Effector memory CD4-positive, alpha-beta T cell (primary cell): Measurements from ENCODE around the gene PRKG1.
"Not testable (repeated sequence)": the region's sequence is repeated elsewhere in the genome, so short reads cannot be mapped to it uniquely, and the experiment has no call there.

Experiments
- DNase-seq, 3 donors: peaks; one replicate each; pipeline ENCODE4 v3.0.0-alpha.2; 2020
- H3K27ac ChIP-seq: 2 replicates; pipeline ENCODE4 v1.7.0; 2013; ENCODE audit warnings: mild to moderate bottlenecking, low read length, moderate library complexity; ENCODE audit not compliant: insufficient read depth, poor library complexity, severe bottlenecking
- H3K27me3 ChIP-seq: replicated peaks from 2 replicates; pipeline ENCODE4 v1.7.0; 2013; ENCODE audit warnings: mild to moderate bottlenecking, low read length; ENCODE audit not compliant: insufficient read depth, control insufficient read depth, poor library complexity, severe bottlenecking
- H3K36me3 ChIP-seq: 2 replicates; pipeline ENCODE4 v1.7.0; 2013; ENCODE audit warnings: mild to moderate bottlenecking, low read length, moderate library complexity; ENCODE audit not compliant: control insufficient read depth, insufficient read depth
- H3K4me1 ChIP-seq: 2 replicates; pipeline ENCODE4 v1.7.0; 2013; ENCODE audit warnings: low read length, mild to moderate bottlenecking; ENCODE audit not compliant: control insufficient read depth, insufficient read depth, poor library complexity, severe bottlenecking
- H3K4me3 ChIP-seq: 2 replicates; pipeline ENCODE4 v1.7.0; 2013; ENCODE audit warnings: low read length, low read depth, mild to moderate bottlenecking; ENCODE audit not compliant: insufficient read depth, poor library complexity, severe bottlenecking
- H3K9me3 ChIP-seq: 2 replicates; pipeline ENCODE4 v1.7.0; 2013; ENCODE audit warnings: mild to moderate bottlenecking, low read length, moderate library complexity; ENCODE audit not compliant: control insufficient read depth

The PRKG1 gene

GRCh38 chr10:51744235-51745000 lies 670.1 kb downstream of the PRKG1 start:
- H3K9me3 ChIP-seq, result no peaks in the 10 kb centered on the region
- no peak for DNase-seq

GRCh38 chr10:51745397-51745796 lies 671.1 kb downstream of the PRKG1 start:
- DNase-seq, result no peak
- Histone ChIP-seq H3K27me3 (no peaks in the 10 kb centered on the region), H3K27ac (no peak overlapping the region), H3K4me3 (no peak overlapping the region), H3K9me3 (no peaks in the 10 kb centered on the region), H3K4me1 (no peaks in the 10 kb centered on the region), H3K36me3 (no peaks in the 10 kb centered on the region)

More at GRCh38 chr10:51744235-51745000, 670.1 kb downstream of the PRKG1 start:
- H3K4me1 ChIP-seq, result no peaks in the 10 kb centered on the region
- H3K27me3 ChIP-seq, result no peaks in the 10 kb centered on the region
- H3K4me3 ChIP-seq, result no peak overlapping the region
- H3K27ac ChIP-seq, result no peak overlapping the region
- H3K36me3 ChIP-seq, result no peaks in the 10 kb centered on the region

- Histone ChIP-seq H3K4me1 (no peaks in the 10 kb centered on the region), H3K36me3 (no peaks in the 10 kb centered on the region), H3K4me3 (no peak overlapping the region), H3K27me3 (no peaks in the 10 kb centered on the region), H3K9me3 (no peaks in the 10 kb centered on the region), H3K27ac (no peak overlapping the region)
- no peak for DNase-seq
These were observed 672.9 kb downstream of the PRKG1 start for GRCh38 chr10:51747216-51747615.

- no peak overlapping the region for H3K4me3 ChIP-seq
- no peaks in the 10 kb centered on the region for H3K4me1 ChIP-seq
- no peaks in the 10 kb centered on the region for H3K36me3 ChIP-seq
- no peaks in the 10 kb centered on the region for H3K27me3 ChIP-seq
- H3K27ac ChIP-seq, result no peak overlapping the region
- H3K9me3 ChIP-seq, result no peaks in the 10 kb centered on the region
- no peak for DNase-seq
These were observed 674.7 kb downstream of the PRKG1 start for GRCh38 chr10:51748959-51749358.

- Histone ChIP-seq H3K27me3 (no peaks in the 10 kb centered on the region), H3K4me3 (no peak overlapping the region), H3K9me3 (no peaks in the 10 kb centered on the region), H3K36me3 (no peaks in the 10 kb centered on the region), H3K27ac (no peak overlapping the region), H3K4me1 (no peaks in the 10 kb centered on the region)
- DNase-seq, result no peak
These were observed 684.1 kb downstream of the PRKG1 start for GRCh38 chr10:51758366-51758765.

GRCh38 chr10:51758838-51759237 lies 684.6 kb downstream of the PRKG1 start:
- H3K4me1 ChIP-seq, H3K9me3 ChIP-seq, H3K36me3 ChIP-seq, H3K27ac ChIP-seq, DNase-seq, H3K4me3 ChIP-seq, H3K27me3 ChIP-seq: not testable (repeated sequence)

- no peaks in the 10 kb centered on the region for H3K4me1 ChIP-seq
- H3K36me3 ChIP-seq, result no peaks in the 10 kb centered on the region
- H3K27me3 ChIP-seq, result no peaks in the 10 kb centered on the region
- H3K9me3 ChIP-seq, result no peaks in the 10 kb centered on the region
- no peak overlapping the region for H3K27ac ChIP-seq
- H3K4me3 ChIP-seq, result no peak overlapping the region
- no peak for DNase-seq
These were observed 685.7 kb downstream of the PRKG1 start for GRCh38 chr10:51759896-51760534.

- Histone ChIP-seq H3K4me1 (no peaks in the 10 kb centered on the region), H3K36me3 (no peaks in the 10 kb centered on the region)
- no peak for DNase-seq
These were observed 686.8 kb downstream of the PRKG1 start for GRCh38 chr10:51760864-51761640.

GRCh38 chr10:51763746-51764145 lies 689.5 kb downstream of the PRKG1 start:
- no peak overlapping the region for H3K27ac ChIP-seq
- no peak overlapping the region for H3K4me3 ChIP-seq
- no peak for DNase-seq
- H3K9me3 ChIP-seq, result no peaks in the 10 kb centered on the region
- H3K27me3 ChIP-seq, result no peaks in the 10 kb centered on the region
- H3K36me3 ChIP-seq, result no peaks in the 10 kb centered on the region
- H3K4me1 ChIP-seq, result no peaks in the 10 kb centered on the region

More at GRCh38 chr10:51760864-51761640, 686.8 kb downstream of the PRKG1 start:
- Histone ChIP-seq H3K27ac (no peak overlapping the region), H3K9me3 (no peaks in the 10 kb centered on the region), H3K4me3 (no peak overlapping the region), H3K27me3 (no peaks in the 10 kb centered on the region)
